GM21390 (cell line): Measurements from ENCODE around the gene FNIP1.
"Not testable (repeated sequence)": the region's sequence is repeated elsewhere in the genome, so short reads cannot be mapped to it uniquely, and the experiment has no call there.

ENCODE experiments used
- ATAC-seq: cut with Tn5 transposase; IDR thresholded peaks from one replicate; pipeline ENCODE4 v1.9.1; 2021; ENCODE audit not compliant: unreplicated experiment

FNIP1 gene

GRCh38 chr5:131641494-131641893 is 155.3 kb downstream of the FNIP1 start:
- ATAC-seq, result no peak

- no peak for ATAC-seq
Measured at GRCh38 chr5:131640043-131640856, 156.6 kb downstream of the FNIP1 start.

DNA sequence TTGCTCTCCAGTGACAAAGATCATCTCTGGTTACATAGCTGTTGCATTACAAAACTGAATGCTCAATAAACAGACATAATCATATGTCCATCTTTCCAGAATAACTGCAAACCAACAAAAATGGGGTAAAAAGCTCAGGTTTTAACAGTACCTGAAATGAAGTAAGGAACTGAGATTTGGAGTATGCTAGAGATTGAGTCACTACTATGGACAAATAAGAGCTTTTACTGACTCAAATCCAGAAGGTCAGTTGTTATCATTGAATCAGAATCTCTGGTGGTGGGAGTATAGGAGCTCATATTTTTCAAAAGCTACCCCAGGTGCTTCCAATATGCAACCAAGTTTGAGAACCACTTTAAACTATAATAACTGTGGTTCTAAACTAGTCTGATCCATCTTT is 157.7 kb downstream of the FNIP1 start:
- ATAC-seq, result no peak

GRCh38 chr5:131637694-131638093 is 159.1 kb downstream of the FNIP1 start:
- ATAC-seq, result no peak

GRCh38 chr5:131635684-131636572 is 160.9 kb downstream of the FNIP1 start:
- no peak for ATAC-seq

GRCh38 chr5:131634996-131635683 is 161.7 kb downstream of the FNIP1 start, which contains the start of gene RAPGEF6:
TSS of gene RAPGEF6 (minus strand) at chr5:131635229. CDS start at chr5:131635030, 199 bp downstream.
- ATAC-seq, result peak; percentile 89

DNA sequence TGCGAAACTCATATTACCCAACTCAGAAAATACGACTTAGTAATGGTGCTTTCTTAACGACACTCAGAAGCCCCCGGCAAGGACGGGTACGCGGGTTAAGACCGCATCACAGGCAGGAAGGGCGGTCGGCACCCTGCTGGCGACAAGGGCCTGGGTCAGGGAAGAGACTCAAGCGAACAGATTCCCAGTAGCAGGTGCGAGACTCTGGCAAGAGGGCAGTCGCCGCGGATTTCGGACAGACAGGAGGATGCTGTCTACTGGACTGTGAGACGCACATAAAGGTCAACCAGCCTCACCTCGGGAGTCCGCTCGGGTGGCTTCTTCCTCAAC is 162.2 kb downstream of the FNIP1 start:
- peak; percentile 26 for ATAC-seq

- no peak for ATAC-seq
Measured at GRCh38 chr5:131634238-131634637, 162.6 kb downstream of the FNIP1 start.

DNA sequence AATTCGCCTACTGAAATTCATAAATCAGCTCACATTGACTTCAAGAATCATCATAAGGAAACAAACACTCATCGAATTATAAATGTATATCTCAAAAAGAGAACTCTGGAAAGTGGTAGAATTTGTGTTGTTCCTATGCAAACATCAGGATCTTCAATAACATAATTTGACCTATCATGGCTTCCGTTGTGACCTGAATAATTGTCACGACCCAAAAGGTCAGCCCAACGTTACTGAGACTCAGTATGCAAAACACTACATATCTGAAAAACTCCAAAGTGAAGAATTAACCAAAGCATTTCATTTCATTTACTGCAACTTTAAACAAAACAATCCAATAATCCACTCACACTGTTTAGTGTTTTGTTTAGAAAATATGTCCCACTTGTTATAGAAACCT is 163.0 kb downstream of the FNIP1 start:
- no peak for ATAC-seq

GRCh38 chr5:131630963-131631350 is 165.9 kb downstream of the FNIP1 start:
- no peak for ATAC-seq

GRCh38 chr5:131630208-131630962 is 166.4 kb downstream of the FNIP1 start:
- ATAC-seq, result no peak

- ATAC-seq, result no peak
Measured at GRCh38 chr5:131628990-131629389, 167.8 kb downstream of the FNIP1 start.

DNA sequence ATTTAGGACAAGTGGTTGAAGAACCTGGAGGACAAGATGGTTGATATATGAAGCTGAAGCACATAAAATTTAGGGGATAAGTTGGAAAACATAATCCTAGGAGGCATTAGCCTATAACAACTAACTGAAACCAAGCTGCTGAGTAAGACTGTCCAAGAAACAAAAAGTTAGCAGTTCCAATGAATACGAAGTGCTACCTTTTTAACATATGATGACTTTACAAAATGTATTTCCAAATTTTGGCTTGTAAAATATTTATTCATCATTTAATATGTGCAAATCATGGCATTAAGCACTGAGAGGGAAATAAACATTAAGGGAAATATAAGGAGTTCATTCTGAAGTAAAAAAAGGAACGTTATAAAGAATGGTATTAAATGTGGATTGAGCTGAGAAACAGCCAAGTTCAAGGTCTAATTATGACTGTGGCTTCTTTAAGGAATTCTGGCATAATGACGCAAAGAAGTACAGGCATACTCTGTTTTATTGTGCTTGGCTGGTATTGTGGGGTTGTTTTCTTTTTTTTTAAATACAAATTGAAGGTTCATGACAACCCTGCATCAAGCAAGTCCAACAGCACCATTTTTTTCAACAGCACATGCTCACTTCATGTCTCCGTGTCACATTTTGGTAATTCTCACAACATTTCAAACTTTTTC is 169.5 kb downstream of the FNIP1 start:
- no peak for ATAC-seq

DNA sequence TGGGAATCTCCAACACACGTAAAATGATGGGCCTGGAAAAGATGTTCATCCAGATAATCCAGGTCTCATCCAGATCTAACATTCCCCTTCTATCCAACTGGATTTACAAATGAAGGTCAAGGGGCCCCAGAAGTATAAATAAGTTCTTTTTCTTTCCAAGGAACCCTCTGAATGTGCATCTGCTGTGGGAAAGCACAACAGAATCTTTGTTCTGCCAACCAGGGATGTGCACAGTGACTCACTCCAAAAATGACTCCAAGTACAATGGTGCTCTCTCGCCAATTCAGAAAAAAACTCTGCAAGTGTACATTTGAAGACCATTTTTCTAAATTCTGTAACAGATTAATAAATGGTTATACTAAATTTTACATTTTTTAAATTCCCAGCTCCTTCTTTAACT is 174.2 kb downstream of the FNIP1 start:
- ATAC-seq, result no peak

- not testable (repeated sequence) for ATAC-seq
Measured at GRCh38 chr5:131621164-131621563, 175.7 kb downstream of the FNIP1 start.

GRCh38 chr5:131619102-131619501 is 177.7 kb downstream of the FNIP1 start:
- ATAC-seq, result no peak

DNA sequence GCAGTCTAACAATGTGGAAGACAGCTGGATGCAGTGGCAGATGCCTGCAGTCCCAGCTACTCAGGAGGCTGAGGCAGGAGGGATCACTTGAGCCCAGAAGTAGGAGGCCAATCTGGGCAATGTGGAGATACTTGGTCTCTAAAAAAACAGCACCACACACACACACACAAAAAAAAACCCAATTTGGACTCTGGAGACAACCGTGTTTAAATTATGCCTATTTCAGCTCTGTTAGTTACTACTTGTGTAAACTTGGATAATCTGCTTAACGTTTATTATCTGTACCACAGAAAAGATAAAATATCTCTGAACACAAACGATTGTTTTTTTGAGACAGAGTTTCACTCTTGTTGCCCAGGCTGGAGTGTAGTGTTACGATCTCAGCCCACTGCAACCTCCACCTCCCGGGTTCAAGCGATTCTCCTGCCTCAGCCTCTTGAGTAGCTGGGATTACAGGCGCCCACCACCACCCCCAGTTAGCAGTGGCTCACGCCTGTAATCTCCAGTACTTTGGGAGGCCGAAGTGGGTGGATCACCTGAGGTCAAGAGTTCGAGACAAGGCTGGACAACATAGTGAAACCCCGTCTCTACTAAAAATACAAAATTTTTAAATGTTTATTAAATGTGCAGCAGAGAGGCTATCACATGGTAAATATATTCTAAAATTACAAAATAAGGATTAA is 179.5 kb downstream of the FNIP1 start:
- ATAC-seq, result no peak

DNA sequence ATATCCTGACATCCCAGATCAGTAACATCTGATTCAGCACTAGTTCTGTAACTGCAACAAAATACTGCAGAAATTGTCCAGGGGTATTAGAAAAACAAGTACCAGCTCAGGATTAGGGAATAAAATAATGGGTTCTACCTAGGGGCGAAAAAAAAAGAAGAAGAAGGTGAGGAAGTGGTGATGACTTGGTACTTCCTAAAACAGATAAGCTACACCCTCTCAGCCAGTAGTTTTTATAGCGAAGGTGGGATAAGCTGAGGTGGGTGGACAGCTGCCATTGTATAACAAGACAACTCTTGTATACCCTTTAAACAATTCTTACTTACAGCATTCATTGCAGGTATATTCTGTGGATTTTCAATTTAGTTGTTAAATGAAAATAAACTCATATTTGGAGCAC is 180.9 kb downstream of the FNIP1 start:
- ATAC-seq, result no peak

GRCh38 chr5:131613423-131613822 is 183.4 kb downstream of the FNIP1 start:
- no peak for ATAC-seq

GRCh38 chr5:131611064-131611381 is 185.8 kb downstream of the FNIP1 start:
- ATAC-seq, result no peak
